Gastroesophageal sphincter (tissue), 4 donors: Measurements from ENCODE around the gene TTLL13. TPM values are rescaled to one million over a fixed set of nuclear protein-coding genes. Genes with fewer than 3 reads are reported as not detected.
"Not testable (repeated sequence)": the region's sequence is repeated elsewhere in the genome, so short reads cannot be mapped to it uniquely, and the experiment has no call there.

ENCODE experiments used
- ATAC-seq: fragments of 150-250 bp; one replicate; pipeline ENCODE4 v1.9.1; 2016; ENCODE audit warnings: mild to moderate bottlenecking, moderate library complexity
- H3K27ac ChIP-seq, 4 donors: fragments of 200-600 bp; sonication (generic) in 3 of 4; 1 replicate in 3 of 4; 2 replicates in 1 of 4; pipeline ENCODE4 v1.5.1; 2016 to 2019
- H3K27me3 ChIP-seq: fragments of 200-600 bp; sonication (generic); one replicate; pipeline ENCODE4 v1.5.1; 2019
- H3K36me3 ChIP-seq, 2 donors: fragments of 200-600 bp; sonication (generic); one replicate each; pipeline ENCODE4 v1.5.1; 2019; ENCODE audit warnings: control low read depth in 1 of 2
- H3K4me1 ChIP-seq, 3 donors: fragments of 200-600 bp; sonication (generic); 1 replicate in 2 of 3; 2 replicates in 1 of 3; pipeline ENCODE4 v1.5.1; 2016 to 2019; ENCODE audit warnings: control low read depth in 2 of 3
- H3K4me3 ChIP-seq, 2 donors: fragments of 200-600 bp; sonication (generic); one replicate each; pipeline ENCODE4 v1.5.1; 2019; ENCODE audit warnings: mild to moderate bottlenecking in 1 of 2, moderate library complexity in 1 of 2
- H3K9me3 ChIP-seq, 3 donors: fragments of 200-600 bp; sonication (generic); one replicate each; pipeline ENCODE4 v1.5.1; 2017 to 2019; ENCODE audit warnings: control low read depth in 2 of 3
- CTCF ChIP-seq, 4 experiments: fragments of 200-600 bp in 2 of 4; fragments of 450-650 bp in 2 of 4; sonication (generic) in 1 of 4; IDR thresholded peaks; one replicate each; pipeline ENCODE4 v1.5.1; 2017 to 2019; ENCODE audit warnings: antibody characterized with exemption in 4 of 4, mild to moderate bottlenecking in 2 of 4, moderate library complexity in 2 of 4
- EP300 ChIP-seq: sonication (generic); formaldehyde crosslinking; IDR thresholded peaks from one replicate; pipeline ENCODE4 v1.6.1; 2017; ENCODE audit warnings: antibody characterized with exemption, mild to moderate bottlenecking
- POLR2A ChIP-seq, 2 donors: fragments of 450-650 bp; IDR thresholded peaks; one replicate each; pipeline ENCODE4 v1.6.1; 2017; ENCODE audit warnings: antibody characterized with exemption in 2 of 2, mild to moderate bottlenecking in 2 of 2, moderate library complexity in 1 of 2
- POLR2AphosphoS5 ChIP-seq: sonication (generic); formaldehyde crosslinking; IDR thresholded peaks from one replicate; pipeline ENCODE4 v1.6.1; 2017; ENCODE audit warnings: antibody characterized with exemption
- WGBS, 2 donors: methylation state at CpG; one replicate each; pipeline ENCODE4 v1.1.5; 2018; ENCODE audit warnings: low coverage in 1 of 2; 5-methylcytosine and 5-hydroxymethylcytosine counted together
- total RNA-seq, 4 donors: library from RNA; depleted of rRNA; stranded (reverse); fragments of >200 nt; gene quantifications; one replicate each; pipeline ENCODE4 v1.1.0, GENCODE V29; 2016

Gene TTLL13
- total RNA-seq, 4 donors from 2014 or later: 0.54 TPM; not detected in 3

GRCh38 chr15:90270502-90271150 is 21.3 kb downstream of the TTLL13 start:
- no peak overlapping the region for H3K4me3 ChIP-seq
- peaks cover 7 to 71% (median 16%) of the 10 kb centered on the region in 3 donors for H3K4me1 ChIP-seq
- ATAC-seq: no peak
- no peak for TF ChIP-seq POLR2A (IDR thresholded peaks at IDR 0.05)
- no peak for TF ChIP-seq CTCF (IDR thresholded peaks at IDR 0.05)
- no peak for TF ChIP-seq EP300
- no peak for TF ChIP-seq POLR2AphosphoS5
- no peaks in the 10 kb centered on the region for H3K9me3 ChIP-seq
- no peaks in the 10 kb centered on the region for H3K27me3 ChIP-seq
- 94 to 100% methylated on average over 2 to 3 of the region's 10 CpGs for WGBS, 2 donors
- H3K27ac ChIP-seq: no peak overlapping the region
- H3K36me3 ChIP-seq: peaks cover 0 to 72% of the 10 kb centered on the region in 2 donors

- no peak overlapping the region for H3K27ac ChIP-seq
- peaks cover 0 to 72% of the 10 kb centered on the region in 2 donors for H3K36me3 ChIP-seq
- no peaks in the 10 kb centered on the region for H3K27me3 ChIP-seq
- peaks cover 7 to 68% (median 16%) of the 10 kb centered on the region in 3 donors for H3K4me1 ChIP-seq
- no peak for TF ChIP-seq CTCF (IDR thresholded peaks at IDR 0.05)
- TF ChIP-seq POLR2A (IDR thresholded peaks at IDR 0.05): no peak
- no peak for TF ChIP-seq POLR2AphosphoS5
- TF ChIP-seq EP300: no peak
- no peak for ATAC-seq
- H3K9me3 ChIP-seq: no peaks in the 10 kb centered on the region
- no peak overlapping the region for H3K4me3 ChIP-seq
- WGBS, 2 donors: 71 to 73% methylated on average over 5 to 7 of the region's 7 CpGs
These were observed 22.3 kb downstream of the TTLL13 start for GRCh38 chr15:90271459-90272166.

GRCh38 chr15:90278467-90278866 is 29.1 kb downstream of the TTLL13 start:
- not testable (repeated sequence) for H3K4me3 ChIP-seq, H3K27me3 ChIP-seq, H3K27ac ChIP-seq, H3K4me1 ChIP-seq, H3K9me3 ChIP-seq, ATAC-seq
- 83% methylated on average over 2 of the region's 12 CpGs; no CpG with 5 or more reads in 1 of the 2 donors for WGBS, 2 donors
- H3K36me3 ChIP-seq: peaks cover 0 to 22% of the 10 kb centered on the region in 2 donors

- not testable (repeated sequence) for H3K4me3 ChIP-seq, H3K27me3 ChIP-seq, H3K4me1 ChIP-seq, ATAC-seq, H3K36me3 ChIP-seq, H3K9me3 ChIP-seq, H3K27ac ChIP-seq
- 78 to 90% methylated on average over 4 to 5 of the region's 5 CpGs for WGBS, 2 donors
These were observed 31.4 kb downstream of the TTLL13 start for GRCh38 chr15:90280743-90281142.

GRCh38 chr15:90281637-90282036 is 32.3 kb downstream of the TTLL13 start:
- H3K27ac ChIP-seq, H3K36me3 ChIP-seq, H3K27me3 ChIP-seq, ATAC-seq, H3K9me3 ChIP-seq, H3K4me3 ChIP-seq, H3K4me1 ChIP-seq: not testable (repeated sequence)
- WGBS, 2 donors: 65 to 88% methylated on average over 6 of the region's 6 CpGs

- no peak for ATAC-seq
- no peaks in the 10 kb centered on the region for H3K27me3 ChIP-seq
- H3K9me3 ChIP-seq: no peaks in the 10 kb centered on the region
- TF ChIP-seq POLR2AphosphoS5 (no peak), CTCF (IDR thresholded peaks at IDR 0.05) (peak in 3 of 4 experiments; percentile 9 to 32 (median 12))
- no peaks in the 10 kb centered on the region for H3K36me3 ChIP-seq
- H3K4me1 ChIP-seq: no peaks in the 10 kb centered on the region
- H3K27ac ChIP-seq: no peak overlapping the region
- no peak overlapping the region for H3K4me3 ChIP-seq
These were observed 37.3 kb downstream of the TTLL13 start for GRCh38 chr15:90286678-90287077.
